ENCODE measurements around the gene NT5E. TPM values are rescaled to one million over a fixed set of nuclear protein-coding genes. Genes with fewer than 3 reads are reported as not detected.
A peak's percentile ranks its signal among the peaks of the same experiment; 100 is the strongest.

The NT5E gene
- total RNA-seq (2021) (84.6 and 90.4 TPM in 2 replicates), Bru-seq, nascent RNA (percentile 93 among the genes with signal in this experiment), BruChase-seq, experiment 1, labeled RNA remaining after a 2-hour chase (percentile 79 among the genes with signal in this experiment), BruChase-seq, experiment 2, labeled RNA remaining after a 6-hour chase (percentile 94 among the genes with signal in this experiment)
- long read RNA-seq, transcript NT5E-202 (3 exons, 974 nt), result minor isoform, 28 of 97 reads
- long read RNA-seq, transcript NT5E-201 (9 exons, 3,548 nt), result major isoform, 55 of 97 reads
- long read RNA-seq, partial matches to known transcripts, result 7 of 97 reads
- long read RNA-seq, other reads (novel, unspliced or antisense), result 5 of 97 reads

- intact Hi-C loops (cut with micrococcal nuclease; ENCODE audit: unreplicated experiment), result loop anchor here (1.0 to 2.0 kb wide), 4 partner anchors 15 to 89 kb away; no protein-coding TSS in a partner anchor
These were observed at the start of gene NT5E for GRCh38 chr6:85449818-85450759. NT5E (plus strand) TSS chr6:85450083; CDS start chr6:85450140, 57 bp downstream.

DNA sequence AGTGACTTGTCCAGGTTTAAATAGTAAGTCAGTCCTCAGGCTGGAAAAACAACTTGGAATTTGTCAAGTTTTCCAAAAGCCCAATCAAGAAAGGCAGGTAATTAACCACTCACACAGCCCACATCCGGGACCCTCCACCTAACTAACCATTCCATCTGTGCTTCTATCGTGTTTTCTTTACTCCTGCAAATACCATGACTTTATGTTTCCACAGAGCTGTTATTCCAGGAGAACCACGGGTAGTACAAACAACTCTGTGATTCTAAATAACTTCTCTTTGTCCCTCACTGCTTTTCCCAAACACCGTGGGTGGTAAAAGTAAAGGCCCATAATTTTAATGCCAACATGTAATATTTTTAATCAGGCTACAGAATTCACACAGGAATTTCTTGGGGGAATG lies 49.6 kb upstream of the NT5E start:
- Histone ChIP-seq H3K27ac (no peak overlapping the region), H4K20me1 (ENCODE audit: insufficient read depth) (no peaks in the 10 kb centered on the region), H3K9me2 (ENCODE audit: insufficient read depth) (no peaks in the 10 kb centered on the region), H3K27me3 (ENCODE audit: insufficient read depth, low read depth) (no peaks in the 10 kb centered on the region), H3K36me3 (ENCODE audit: low read depth) (no peaks in the 10 kb centered on the region), H3K4me2 (no peak overlapping the region), H3K4me3 (no peak overlapping the region), H3F3A (ENCODE audit: insufficient read depth, low read depth) (peaks cover 18% of the 10 kb centered on the region; the same call in 1 of the 2 replicates), H3K79me2 (ENCODE audit: low read depth) (no peaks in the 10 kb centered on the region), H2AFZ (no peak overlapping the region), H3K9me3 (ENCODE audit: insufficient read depth, low read depth) (0 out of 2 replicates have a peak, but pooled peaks cover 5% of the 10 kb centered on the region), H3K4me1 (replicated peaks; ENCODE audit: insufficient read depth) (peaks cover 39% of the 10 kb centered on the region)
- ChIA-PET CTCF (no interaction called here), POLR2A (ENCODE audit: unreplicated experiment) (no interaction called here)
- no peak for DNase-seq
- no TSS peak for BruUV-seq (replicated peaks)
- TF ChIP-seq EZH2 (IDR thresholded peaks at IDR 0.05; ENCODE audit: low read depth) (no peak), CTCF (conservative IDR thresholded peaks at IDR 0.05) (no peak)
- intact Hi-C loops (cut with micrococcal nuclease; ENCODE audit: unreplicated experiment), result no loop called here

More at GRCh38 chr6:85449818-85450759, at the start of gene NT5E:
- Histone ChIP-seq H3K4me1 (replicated peaks; ENCODE audit: insufficient read depth) (peaks cover 52% of the 10 kb centered on the region), H3K4me3 (peak within 1 kb of the TSS; percentile 94), H3K27ac (peak within 1 kb of the TSS; percentile 74), H3K79me2 (ENCODE audit: low read depth) (peaks cover 74% of the 10 kb centered on the region), H3F3A (ENCODE audit: insufficient read depth, low read depth) (no peaks in the 10 kb centered on the region), H2AFZ (peak within 1 kb of the TSS; percentile 82), H3K9me3 (ENCODE audit: insufficient read depth, low read depth) (no peaks in the 10 kb centered on the region), H3K4me2 (peak within 1 kb of the TSS; percentile 98), H4K20me1 (ENCODE audit: insufficient read depth) (no peaks in the 10 kb centered on the region), H3K27me3 (ENCODE audit: insufficient read depth, low read depth) (no peaks in the 10 kb centered on the region), H3K9me2 (ENCODE audit: insufficient read depth) (no peaks in the 10 kb centered on the region), H3K36me3 (ENCODE audit: low read depth) (0 out of 2 replicates have a peak, but pooled peaks cover 5% of the 10 kb centered on the region)
- peak; percentile 71 to 88 for DNase-seq
- ChIA-PET POLR2A (ENCODE audit: unreplicated experiment) (interaction anchor here (0.5 to 2.3 kb wide), 14 partner anchors 10 to 995 kb away, joined by 3 to 22 read pairs (median 4); no protein-coding TSS in a partner anchor), CTCF (interaction anchor here (0.6 to 1.6 kb wide), 3 partner anchors 86 to 215 kb away, joined by 3 to 18 read pairs (median 3); no protein-coding TSS in a partner anchor)
- TSS peak; percentile 35 for BruUV-seq (replicated peaks)
- TF ChIP-seq CTCF (conservative IDR thresholded peaks at IDR 0.05) (no peak), EZH2 (IDR thresholded peaks at IDR 0.05; ENCODE audit: low read depth) (no peak)
